H9 (cell line): ENCODE data around the gene DBR1. TPM values are rescaled to one million over a fixed set of nuclear protein-coding genes. Genes with fewer than 3 reads are reported as not detected.

ENCODE experiments used
- DNase-seq: peaks from one replicate; pipeline ENCODE4 v3.0.0-alpha.2; 2017
- H2AFZ ChIP-seq: one replicate; pipeline ENCODE4 v1.6.1; 2013; ENCODE audit warnings: mild to moderate bottlenecking, low read length, control low read depth, moderate library complexity
- H2AK5ac ChIP-seq: 2 replicates; pipeline ENCODE4 v1.6.1; 2013; ENCODE audit warnings: low read length, control low read depth, mixed read lengths; ENCODE audit not compliant: insufficient read length
- H2BK120ac ChIP-seq: one replicate; pipeline ENCODE4 v1.6.1; 2013; ENCODE audit warnings: low read depth, mild to moderate bottlenecking, low read length, control low read depth, inconsistent platforms; ENCODE audit not compliant: poor library complexity, severe bottlenecking
- H2BK12ac ChIP-seq: 2 replicates; pipeline ENCODE4 v1.6.1; 2013; ENCODE audit warnings: low read length, control low read depth, mixed read lengths, low read depth; ENCODE audit not compliant: insufficient read length
- H2BK15ac ChIP-seq: 2 replicates; pipeline ENCODE4 v1.6.1; 2013; ENCODE audit warnings: low read depth, low read length, control low read depth
- H2BK20ac ChIP-seq: one replicate; pipeline ENCODE4 v1.6.1; 2013; ENCODE audit warnings: low read depth, mild to moderate bottlenecking, low read length, control low read depth, inconsistent platforms; ENCODE audit not compliant: poor library complexity, severe bottlenecking
- H2BK5ac ChIP-seq: 2 replicates; pipeline ENCODE4 v1.6.1; 2013; ENCODE audit warnings: low read length, control low read depth, mixed read lengths; ENCODE audit not compliant: insufficient read length
- H3K14ac ChIP-seq: 2 replicates; pipeline ENCODE4 v1.6.1; 2013; ENCODE audit warnings: low read length, control low read depth; ENCODE audit not compliant: insufficient read depth
- H3K18ac ChIP-seq: 2 replicates; pipeline ENCODE4 v1.6.1; 2013; ENCODE audit warnings: low read depth, mild to moderate bottlenecking, mixed read lengths, low read length, control low read depth; ENCODE audit not compliant: insufficient read length
- H3K23ac ChIP-seq: 2 replicates; pipeline ENCODE4 v1.6.1; 2013; ENCODE audit warnings: low read length, control low read depth, mixed read lengths, low read depth; ENCODE audit not compliant: insufficient read length
- H3K23me2 ChIP-seq: 2 replicates; pipeline ENCODE4 v1.6.1; 2013; ENCODE audit warnings: low read depth, mild to moderate bottlenecking, mixed read lengths, low read length, control low read depth; ENCODE audit not compliant: insufficient read length, poor library complexity, severe bottlenecking
- H3K27ac ChIP-seq: 2 replicates; pipeline ENCODE4 v1.5.1; 2013; ENCODE audit warnings: low read length, control low read depth, mixed read lengths, low read depth; ENCODE audit not compliant: insufficient read length
- H3K27me3 ChIP-seq: 2 replicates; pipeline ENCODE4 v1.6.1; 2013; ENCODE audit warnings: low read length, control low read depth, inconsistent platforms; ENCODE audit not compliant: insufficient read depth
- H3K4ac ChIP-seq: 2 replicates; pipeline ENCODE4 v1.6.1; 2013; ENCODE audit warnings: low read depth, mild to moderate bottlenecking, control low read depth, inconsistent platforms, low read length, moderate library complexity
- H3K4me1 ChIP-seq: 2 replicates; pipeline ENCODE4 v1.6.1; 2013; ENCODE audit warnings: low read length, control low read depth, inconsistent platforms; ENCODE audit not compliant: insufficient read depth
- H3K4me2 ChIP-seq: 2 replicates; pipeline ENCODE4 v1.6.1; 2013; ENCODE audit warnings: low read length, control low read depth, mixed read lengths; ENCODE audit not compliant: insufficient read length, insufficient read depth
- H3K56ac ChIP-seq: 2 replicates; pipeline ENCODE4 v1.6.1; 2013; ENCODE audit warnings: low read depth, mild to moderate bottlenecking, mixed read lengths, low read length, control low read depth; ENCODE audit not compliant: insufficient read length
- H3K79me1 ChIP-seq: 2 replicates; pipeline ENCODE4 v1.6.1; 2013; ENCODE audit warnings: low read depth, mild to moderate bottlenecking, moderate library complexity, low read length, control low read depth, inconsistent platforms; ENCODE audit not compliant: insufficient read depth, poor library complexity, severe bottlenecking
- H3K79me2 ChIP-seq: 2 replicates; pipeline ENCODE4 v1.6.1; 2013; ENCODE audit warnings: low read length, control low read depth, inconsistent platforms; ENCODE audit not compliant: insufficient read depth
- H3K9ac ChIP-seq: 2 replicates; pipeline ENCODE4 v1.6.1; 2013; ENCODE audit warnings: low read length, control low read depth, mixed read lengths; ENCODE audit not compliant: insufficient read length; ENCODE audit errors: extremely low read depth
- H3K9me3 ChIP-seq: one replicate; pipeline ENCODE4 v1.6.1; 2013; ENCODE audit warnings: low read depth, low read length, inconsistent platforms; ENCODE audit not compliant: control insufficient read depth
- H3T11ph ChIP-seq: one replicate; pipeline ENCODE4 v1.6.1; 2013; ENCODE audit warnings: mild to moderate bottlenecking, low read length, control low read depth, inconsistent platforms
- H4K20me1 ChIP-seq: one replicate; pipeline ENCODE4 v1.6.1; 2013; ENCODE audit not compliant: control insufficient read depth, insufficient read length, insufficient read depth
- H4K5ac ChIP-seq: 2 replicates; pipeline ENCODE4 v1.6.1; 2013; ENCODE audit warnings: low read depth, mild to moderate bottlenecking, mixed read lengths, low read length, control low read depth; ENCODE audit not compliant: insufficient read length
- H4K8ac ChIP-seq: replicated peaks from 2 replicates; pipeline ENCODE4 v1.6.1; 2013; ENCODE audit warnings: low read length, control low read depth, mixed read lengths, low read depth; ENCODE audit not compliant: insufficient read length
- H4K91ac ChIP-seq: 2 replicates; pipeline ENCODE4 v1.6.1; 2013; ENCODE audit warnings: low read depth, mild to moderate bottlenecking, moderate library complexity, mixed read lengths, low read length, control low read depth; ENCODE audit not compliant: insufficient read length
- H3K27ac Mint-ChIP-seq, 3 experiments: 2 replicates in 2 of 3; 3 replicates in 1 of 3; pipeline ENCODE4 v1.8.0; 2020 to 2021; ENCODE audit warnings: mixed read lengths in 3 of 3, mild to moderate bottlenecking in 1 of 3, moderate library complexity in 1 of 3
- H3K27me3 Mint-ChIP-seq: 2 replicates; pipeline ENCODE4 v1.8.0; 2021; ENCODE audit warnings: low read depth, mild to moderate bottlenecking, moderate library complexity, mixed read lengths
- H3K36me3 Mint-ChIP-seq, 3 experiments: 2 replicates in 2 of 3; 3 replicates in 1 of 3; pipeline ENCODE4 v1.8.0; 2020 to 2021; ENCODE audit warnings: low read depth in 3 of 3, mixed read lengths in 3 of 3; ENCODE audit not compliant: insufficient read depth in 1 of 3
- H3K4me1 Mint-ChIP-seq, 2 experiments: 2 replicates each; pipeline ENCODE4 v1.8.0; 2020; ENCODE audit warnings: mixed read lengths in 2 of 2
- H3K4me3 Mint-ChIP-seq, 2 experiments: 2 replicates in 1 of 2; 3 replicates in 1 of 2; pipeline ENCODE4 v1.8.0; 2020 to 2021; ENCODE audit warnings: mild to moderate bottlenecking in 2 of 2, mixed read lengths in 2 of 2, moderate library complexity in 1 of 2
- H3K9me3 Mint-ChIP-seq, 2 experiments: 2 replicates in 1 of 2; 3 replicates in 1 of 2; pipeline ENCODE4 v1.8.0; 2020; ENCODE audit warnings: mild to moderate bottlenecking in 2 of 2, mixed read lengths in 2 of 2, moderate library complexity in 1 of 2
- WGBS: extraction: QIAGEN DNeasy Blood & Tissue Kit; methylation state at CpG from one replicate; pipeline ENCODE4 v1.1.7; 2013; ENCODE audit warnings: missing lambda C conversion rate, low lambda C conversion rate, mixed read lengths; ENCODE audit not compliant: insufficient read length; ENCODE audit errors: extremely low coverage; 5-methylcytosine and 5-hydroxymethylcytosine counted together
- total RNA-seq: library from RNA; stranded (reverse); gene quantifications from 2 replicates; pipeline ENCODE4 v1.2.1, GENCODE V29; 2021
- TF ChIP-seq, protein P1 (sequence below): fragments of 200-600 bp; sonication (generic); conservative IDR thresholded peaks from 3 replicates; pipeline ENCODE4 v1.8.0; 2021; ENCODE audit warnings: antibody characterized with exemption, mild to moderate bottlenecking

DBR1 gene
- total RNA-seq, 1 experiment from 2014 or later = 21.6 TPM

DNA sequence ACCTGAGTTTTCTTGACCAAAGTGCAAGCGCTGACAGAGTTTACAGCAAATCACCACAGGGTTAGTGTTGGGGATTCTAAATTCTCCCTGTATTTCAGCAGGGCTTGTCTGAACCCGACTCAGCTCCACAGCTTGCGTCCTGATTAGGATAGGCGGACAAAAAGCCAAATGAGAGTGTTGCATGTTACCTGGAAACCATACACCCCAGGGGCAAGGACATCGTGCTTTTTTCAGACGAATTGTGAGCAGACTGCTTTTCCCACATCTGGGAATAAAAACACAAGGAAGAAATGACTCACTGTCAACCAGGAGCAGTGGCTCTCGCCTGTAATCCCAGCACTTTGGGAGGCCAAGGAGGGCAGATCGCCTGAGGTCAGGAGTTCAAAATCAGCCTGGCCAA is 62.4 kb downstream of the DBR1 start:
- H3K9me3 ChIP-seq = no peaks in the 10 kb centered on the region
- no peak overlapping the region for H2AFZ ChIP-seq
- H3K4me3 Mint-ChIP-seq = no peak overlapping the region
- H3T11ph ChIP-seq = no peak overlapping the region
- no peak overlapping the region for H4K91ac ChIP-seq
- H2BK120ac ChIP-seq = no peak overlapping the region
- no peak overlapping the region for H2AK5ac ChIP-seq
- H2BK20ac ChIP-seq = no peak overlapping the region
- H3K79me2 ChIP-seq = no peaks in the 10 kb centered on the region
- no peaks in the 10 kb centered on the region for H3K27me3 Mint-ChIP-seq
- H3K56ac ChIP-seq = no peak overlapping the region
- H3K4me1 Mint-ChIP-seq = peaks cover 33% of the 10 kb centered on the region in 2 experiments
- H3K14ac ChIP-seq = no peak overlapping the region
- no peak overlapping the region for H3K4me2 ChIP-seq
- peaks cover 2% of the 10 kb centered on the region for H4K20me1 ChIP-seq
- H3K9ac ChIP-seq = no peak overlapping the region
- peaks cover 7% of the 10 kb centered on the region for H3K23me2 ChIP-seq
- H2BK5ac ChIP-seq = no peak overlapping the region
- H2BK15ac ChIP-seq = no peak overlapping the region
- H3K9me3 Mint-ChIP-seq = peaks cover 2 to 6% of the 10 kb centered on the region in 2 experiments; a peak in 4 of 5 replicates
- no peaks in the 10 kb centered on the region for H3K27me3 ChIP-seq
- peaks cover 2% of the 10 kb centered on the region for H3K79me1 ChIP-seq
- no peak for DNase-seq
- no peak overlapping the region for H3K23ac ChIP-seq
- TF ChIP-seq, protein P1, sequence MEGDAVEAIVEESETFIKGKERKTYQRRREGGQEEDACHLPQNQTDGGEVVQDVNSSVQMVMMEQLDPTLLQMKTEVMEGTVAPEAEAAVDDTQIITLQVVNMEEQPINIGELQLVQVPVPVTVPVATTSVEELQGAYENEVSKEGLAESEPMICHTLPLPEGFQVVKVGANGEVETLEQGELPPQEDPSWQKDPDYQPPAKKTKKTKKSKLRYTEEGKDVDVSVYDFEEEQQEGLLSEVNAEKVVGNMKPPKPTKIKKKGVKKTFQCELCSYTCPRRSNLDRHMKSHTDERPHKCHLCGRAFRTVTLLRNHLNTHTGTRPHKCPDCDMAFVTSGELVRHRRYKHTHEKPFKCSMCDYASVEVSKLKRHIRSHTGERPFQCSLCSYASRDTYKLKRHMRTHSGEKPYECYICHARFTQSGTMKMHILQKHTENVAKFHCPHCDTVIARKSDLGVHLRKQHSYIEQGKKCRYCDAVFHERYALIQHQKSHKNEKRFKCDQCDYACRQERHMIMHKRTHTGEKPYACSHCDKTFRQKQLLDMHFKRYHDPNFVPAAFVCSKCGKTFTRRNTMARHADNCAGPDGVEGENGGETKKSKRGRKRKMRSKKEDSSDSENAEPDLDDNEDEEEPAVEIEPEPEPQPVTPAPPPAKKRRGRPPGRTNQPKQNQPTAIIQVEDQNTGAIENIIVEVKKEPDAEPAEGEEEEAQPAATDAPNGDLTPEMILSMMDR = no peak
- no peak overlapping the region for H3K27ac Mint-ChIP-seq
- H4K8ac ChIP-seq = no peak overlapping the region
- H4K5ac ChIP-seq = no peak overlapping the region
- no peak overlapping the region for H3K4ac ChIP-seq
- H3K4me1 ChIP-seq = no peaks in the 10 kb centered on the region
- no peak overlapping the region for H3K27ac ChIP-seq
- H2BK12ac ChIP-seq = no peak overlapping the region
- H3K36me3 Mint-ChIP-seq = peaks cover 0 to 24% (median 4%) of the 10 kb centered on the region in 3 experiments
- WGBS = no CpG with 5 or more reads among the region's 8 CpGs
- H3K18ac ChIP-seq = no peak overlapping the region

Other genes with a start within 250 kb of the DBR1 start
- not detected in 2 replicates for gene CLDN18, start 164.8 kb downstream of the DBR1 start, total RNA-seq
- 9.2 and 10.4 TPM in 2 replicates for gene DZIP1L, start 59.3 kb downstream of the DBR1 start, total RNA-seq
- not detected in 2 replicates for gene A4GNT, start 42.5 kb downstream of the DBR1 start, total RNA-seq
- 54.7 and 63.6 TPM in 2 replicates for gene ARMC8, start 12.4 kb upstream of the DBR1 start, total RNA-seq
- gene NME9, start 154.9 kb upstream of the DBR1 start, total RNA-seq = not detected in 2 replicates
- gene MRAS, start 173.7 kb upstream of the DBR1 start, total RNA-seq = 10.6 and 10.9 TPM in 2 replicates